WTC11 (cell line): ENCODE results near the gene ITIH5. TPM values are rescaled to one million over a fixed set of nuclear protein-coding genes. Genes with fewer than 3 reads are reported as not detected.
A peak's percentile ranks its signal among the peaks of the same experiment; 100 is the strongest.

ENCODE experiments used
- ATAC-seq: fragments of 200-7000 bp; cut with Tn5 transposase; 2 replicates; pipeline ENCODE4 v1.10.0; 2021; ENCODE audit warnings: mild to moderate bottlenecking, moderate library complexity
- CTCF ChIA-PET: fragments of 300-600 bp; sonication (Branson Sonifier 250); formaldehyde crosslinking; loops from one replicate; lab custom pipeline; 2021; ENCODE audit warnings: antibody characterized with exemption; lab: Charles Lee
- POLR2A ChIA-PET: fragments of 350-600 bp; sonication (Branson Sonifier 250); formaldehyde crosslinking; loops from one replicate; lab custom pipeline; 2021; ENCODE audit warnings: antibody characterized with exemption; lab: Charles Lee
- DNase-seq: peaks from one replicate; pipeline ENCODE4 v3.0.0; 2021; ENCODE audit warnings: low spot score
- H3K27ac Mint-ChIP-seq: 2 replicates; pipeline ENCODE4 v1.8.0; 2021; ENCODE audit warnings: mixed read lengths
- H3K27me3 Mint-ChIP-seq: 2 replicates; pipeline ENCODE4 v1.8.0; 2021; ENCODE audit warnings: low read depth, mild to moderate bottlenecking, moderate library complexity, mixed read lengths
- H3K36me3 Mint-ChIP-seq: 2 replicates; pipeline ENCODE4 v1.8.0; 2021; ENCODE audit warnings: mixed read lengths
- H3K4me1 Mint-ChIP-seq: 2 replicates; pipeline ENCODE4 v1.8.0; 2022; ENCODE audit warnings: mixed read lengths
- H3K4me3 Mint-ChIP-seq: 2 replicates; pipeline ENCODE4 v1.8.0; 2021; ENCODE audit warnings: mild to moderate bottlenecking, moderate library complexity, mixed read lengths
- H3K9me3 Mint-ChIP-seq: 2 replicates; pipeline ENCODE4 v1.8.0; 2021; ENCODE audit warnings: mixed read lengths
- AFF4 ChIP-seq: sonication (generic); formaldehyde crosslinking; IDR thresholded peaks from 2 replicates; pipeline ENCODE4 v1.8.1; 2023; ENCODE audit warnings: mild to moderate bottlenecking, missing genetic modification reagents, borderline replicate concordance
- ARID4B ChIP-seq: sonication (generic); formaldehyde crosslinking; IDR thresholded peaks from 2 replicates; pipeline ENCODE4 v1.8.0; 2023; ENCODE audit warnings: missing genetic modification reagents, mild to moderate bottlenecking, borderline replicate concordance
- CREB1 ChIP-seq: sonication (generic); formaldehyde crosslinking; IDR thresholded peaks from 2 replicates; pipeline ENCODE4 v1.8.0; 2023; ENCODE audit warnings: mild to moderate bottlenecking, missing genetic modification reagents
- MAX ChIP-seq: sonication (generic); formaldehyde crosslinking; IDR thresholded peaks from 2 replicates; pipeline ENCODE4 v1.8.0; 2022; ENCODE audit warnings: mild to moderate bottlenecking, missing genetic modification reagents
- NFYB ChIP-seq: sonication (generic); formaldehyde crosslinking; conservative IDR thresholded peaks from 2 replicates; pipeline ENCODE4 v1.8.0; 2022; ENCODE audit warnings: low read depth, missing genetic modification reagents
- PREB ChIP-seq: sonication (generic); formaldehyde crosslinking; IDR thresholded peaks from 2 replicates; pipeline ENCODE4 v1.8.1; 2022; ENCODE audit warnings: mild to moderate bottlenecking, missing genetic modification reagents, moderate library complexity, borderline replicate concordance
- SOX15 ChIP-seq: fragments of 250-450 bp; sonication (Bioruptor Pico); IDR thresholded peaks from 2 replicates; pipeline ENCODE4 v1.9.0; 2021; ENCODE audit warnings: mild to moderate bottlenecking
- ZNF219 ChIP-seq: sonication (generic); formaldehyde crosslinking; IDR thresholded peaks from 2 replicates; pipeline ENCODE4 v1.8.0; 2023; ENCODE audit warnings: missing genetic modification reagents, mild to moderate bottlenecking, borderline replicate concordance
- ZSCAN18 ChIP-seq: fragments of 250-450 bp; sonication (Bioruptor Pico); IDR thresholded peaks from 2 replicates; pipeline ENCODE4 v2.1.2; 2022; ENCODE audit warnings: mild to moderate bottlenecking, moderate library complexity
- total RNA-seq: library from RNA; stranded (reverse); gene quantifications from 3 replicates; pipeline ENCODE4 v1.2.3, GENCODE V29; 2021

ITIH5 gene
- total RNA-seq, 1 experiment from 2014 or later = 3.1 TPM

DNA sequence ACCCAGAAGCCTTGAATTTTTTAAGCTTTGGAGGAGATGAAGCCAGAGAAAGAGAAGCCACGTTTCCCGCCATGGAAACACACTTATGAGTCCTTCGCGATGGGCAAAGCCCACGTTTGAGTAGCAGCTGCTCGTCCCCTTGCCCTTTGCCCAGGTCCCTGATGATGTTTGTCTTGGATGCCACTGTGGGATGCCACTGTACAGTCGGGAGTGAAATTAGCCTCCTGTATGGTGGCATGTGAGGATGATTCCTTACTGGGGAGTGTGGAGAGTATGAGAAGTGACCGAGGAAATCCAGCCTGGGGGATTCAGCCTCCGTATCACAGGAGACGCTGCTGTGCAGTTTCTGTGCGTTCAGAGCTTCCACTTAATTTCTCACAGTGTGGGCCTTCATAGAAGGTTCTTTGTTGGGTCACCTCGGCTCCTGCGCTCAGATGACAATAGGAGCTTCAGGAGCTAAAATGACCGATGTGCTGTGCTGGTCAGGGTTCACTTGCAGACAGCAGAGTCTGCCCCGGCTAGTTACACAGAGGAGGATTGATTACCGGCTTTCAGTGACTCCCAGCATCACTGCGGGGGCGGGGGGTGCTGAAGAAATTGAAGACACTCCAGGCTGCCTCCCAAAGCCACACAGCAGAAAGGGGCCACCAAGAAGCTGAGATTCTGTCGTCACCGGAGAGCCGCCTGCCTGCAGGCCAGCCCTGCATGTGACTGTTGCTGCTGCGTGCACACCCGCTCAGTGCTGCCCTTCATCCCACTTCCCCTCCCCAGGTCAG is 133.9 kb downstream of the ITIH5 start:
- peaks cover 4% of the 10 kb centered on the region for H3K9me3 Mint-ChIP-seq
- no peak for TF ChIP-seq CREB1 (CRISPR knock-in tag)
- no peak for TF ChIP-seq ZSCAN18
- TF ChIP-seq MAX = no peak
- no peak for TF ChIP-seq SOX15 (CRISPR knock-in tag)
- TF ChIP-seq ARID4B (CRISPR knock-in tag) = no peak
- H3K4me3 Mint-ChIP-seq = no peak overlapping the region
- H3K27me3 Mint-ChIP-seq = no peaks in the 10 kb centered on the region
- DNase-seq = no peak
- H3K27ac Mint-ChIP-seq = no peak overlapping the region
- no peak for ATAC-seq
- ChIA-PET CTCF (interaction anchor here (1.8 to 3.6 kb wide), 2 partner anchors 7 to 90 kb away, joined by 6 to 22 read pairs; no protein-coding TSS in a partner anchor), POLR2A (no interaction called here)
- H3K4me1 Mint-ChIP-seq = peaks cover 9% of the 10 kb centered on the region
- H3K36me3 Mint-ChIP-seq = no peaks in the 10 kb centered on the region

GRCh38 chr10:7529638-7530037 is 137.1 kb downstream of the ITIH5 start:
- peak; percentile 75 for ATAC-seq
- POLR2A ChIA-PET = no interaction called here
- peaks cover 13% of the 10 kb centered on the region for H3K4me1 Mint-ChIP-seq
- TF ChIP-seq AFF4 (no peak), PREB (CRISPR knock-in tag) (no peak), NFYB (no peak), ZSCAN18 (no peak), ZNF219 (CRISPR knock-in tag) (no peak)
- TF ChIP-seq, all 79 proteins: peak for 0
- DNase-seq = peak; percentile 54
- Mint-ChIP-seq H3K9me3 (no peaks in the 10 kb centered on the region), H3K36me3 (no peaks in the 10 kb centered on the region), H3K27me3 (no peaks in the 10 kb centered on the region; the same call in 1 of the 2 replicates), H3K27ac (no peak overlapping the region), H3K4me3 (no peak overlapping the region)
- CTCF ChIA-PET = interaction anchor here (0.6 to 3.0 kb wide), 10 partner anchors 11 to 300 kb away, joined by 3 to 57 read pairs (median 4); partner anchors contain the start of gene ITIH5
